Measurements from ENCODE around the gene CNIH3.
"Not testable (repeated sequence)": the region's sequence is repeated elsewhere in the genome, so short reads cannot be mapped to it uniquely, and the experiment has no call there.

The CNIH3 gene

DNA sequence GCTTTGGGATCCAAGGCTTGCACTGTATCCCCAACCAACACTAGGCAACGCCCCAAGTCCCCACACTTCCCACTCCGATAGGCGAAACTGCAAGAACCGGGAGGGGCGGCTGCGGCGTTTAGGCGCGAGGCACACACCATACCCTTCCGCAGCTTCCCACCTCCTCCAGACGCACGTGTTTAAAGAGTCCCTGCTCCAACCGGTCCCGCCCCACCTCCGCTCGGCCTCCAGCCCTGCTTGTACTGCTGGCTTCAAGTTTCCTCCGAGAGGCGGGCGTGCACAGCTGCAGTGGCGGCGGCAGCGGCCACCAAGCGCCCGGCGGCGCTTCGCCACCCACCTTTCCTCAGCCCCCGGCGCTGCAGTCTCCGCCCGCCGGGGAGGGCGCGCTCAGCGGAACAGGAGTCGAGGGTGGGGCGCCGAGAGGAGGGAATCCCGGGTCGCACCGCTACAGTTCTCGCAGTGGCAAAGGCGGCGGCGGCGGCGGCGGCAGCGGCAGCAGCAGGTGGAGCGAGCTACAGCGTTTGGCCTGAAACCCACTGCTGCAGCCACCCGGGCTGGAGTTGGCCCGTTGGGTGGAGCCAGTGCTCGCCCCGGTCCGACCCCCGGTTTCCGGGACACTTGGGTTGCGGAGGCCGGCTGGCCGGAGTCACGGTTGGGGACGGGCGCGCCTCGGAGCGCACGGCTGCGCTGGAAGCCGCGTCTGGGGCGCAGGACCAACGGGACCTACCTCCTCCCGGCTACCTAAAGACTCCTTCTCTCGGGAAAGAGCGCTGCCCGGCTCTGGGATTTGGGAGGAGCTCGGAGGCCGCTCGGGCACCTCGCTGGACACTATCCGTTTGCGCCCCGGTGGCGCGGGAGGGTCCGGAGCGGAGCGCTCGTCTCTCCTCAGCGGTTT, at the start of gene CNIH3:
TSS of gene CNIH3 (plus strand) at position 457 of the 895 bp plus-strand sequence. CDS start 858 bp downstream, outside the sequence.
- DNase-seq (ENCODE audit: low read depth in 1 of 2, low spot score in 1 of 2) = no peak

GRCh38 chr1:224566492-224566891, 49.6 kb upstream of the CNIH3 start:
- not testable (repeated sequence) for DNase-seq (ENCODE audit: low read depth in 1 of 2, low spot score in 1 of 2)

GRCh38 chr1:224569276-224569675, 46.8 kb upstream of the CNIH3 start:
- DNase-seq (ENCODE audit: low read depth in 1 of 2, low spot score in 1 of 2) = no peak

DNA sequence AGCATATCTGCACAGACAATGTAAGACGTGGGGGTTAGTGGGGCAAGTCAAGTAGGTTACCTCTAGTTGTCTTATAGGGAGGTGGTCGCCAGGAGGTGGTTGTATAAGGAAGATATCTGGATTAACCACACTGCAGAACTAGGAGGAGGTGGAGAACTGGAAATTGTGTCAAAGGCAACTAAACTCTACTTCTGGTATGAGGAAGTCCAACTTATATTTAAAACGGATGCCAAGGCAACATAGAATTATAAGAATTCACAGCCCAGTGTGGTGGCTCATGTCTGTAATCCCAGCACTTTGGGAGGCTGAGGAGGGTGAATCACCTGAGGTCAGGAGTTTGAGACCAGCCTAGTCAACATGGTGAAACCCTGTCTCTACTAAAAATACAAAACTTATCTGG, 44.1 kb upstream of the CNIH3 start:
- not testable (repeated sequence) for DNase-seq (ENCODE audit: low read depth in 1 of 2, low spot score in 1 of 2)

DNA sequence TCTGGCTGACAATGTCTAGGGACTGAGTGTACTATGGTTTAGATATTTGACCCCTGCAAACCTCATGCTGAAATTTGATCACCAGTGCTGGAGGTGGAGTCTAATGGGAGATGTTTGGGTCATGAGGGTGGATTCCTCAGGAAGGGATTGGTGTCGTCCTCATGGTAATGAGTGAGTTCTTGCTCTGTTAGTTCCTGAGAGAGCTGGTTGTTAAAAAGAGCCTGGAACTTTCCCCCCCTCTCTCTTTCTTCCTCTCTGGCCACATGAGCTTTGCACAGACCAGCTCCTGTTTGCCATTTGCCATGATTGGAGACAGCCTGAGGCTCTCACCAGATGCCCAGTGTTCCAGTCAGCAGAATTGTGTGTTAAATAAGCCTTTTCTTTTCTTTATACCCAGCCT, 36.6 kb upstream of the CNIH3 start:
- DNase-seq (ENCODE audit: low read depth in 1 of 2, low spot score in 1 of 2) = no peak

DNA sequence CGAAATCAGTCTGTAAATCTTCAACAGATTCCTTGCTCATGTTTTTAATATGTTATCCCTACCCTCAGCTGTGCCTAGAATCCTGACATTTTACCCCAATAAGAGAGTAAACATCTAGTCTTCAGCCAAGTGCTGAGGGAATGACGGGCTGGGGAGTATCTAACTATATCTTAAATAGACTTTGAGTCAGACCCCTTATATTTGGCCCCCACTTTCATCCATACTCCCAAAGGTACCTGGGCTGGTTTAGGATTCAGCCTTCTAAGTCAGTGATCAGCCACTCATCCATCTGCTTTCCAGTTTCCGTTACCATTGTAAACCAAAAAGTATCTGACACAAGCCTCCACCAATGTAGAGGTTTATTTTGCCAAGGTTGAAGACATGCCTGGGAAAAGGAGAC, 36.1 kb upstream of the CNIH3 start:
- no peak for DNase-seq (ENCODE audit: low read depth in 1 of 2, low spot score in 1 of 2)

GRCh38 chr1:224582041-224582440, 34.1 kb upstream of the CNIH3 start:
- DNase-seq (ENCODE audit: low read depth in 1 of 2, low spot score in 1 of 2) = no peak

GRCh38 chr1:224583774-224584173, 32.3 kb upstream of the CNIH3 start:
- no peak for DNase-seq (ENCODE audit: low read depth in 1 of 2, low spot score in 1 of 2)

DNA sequence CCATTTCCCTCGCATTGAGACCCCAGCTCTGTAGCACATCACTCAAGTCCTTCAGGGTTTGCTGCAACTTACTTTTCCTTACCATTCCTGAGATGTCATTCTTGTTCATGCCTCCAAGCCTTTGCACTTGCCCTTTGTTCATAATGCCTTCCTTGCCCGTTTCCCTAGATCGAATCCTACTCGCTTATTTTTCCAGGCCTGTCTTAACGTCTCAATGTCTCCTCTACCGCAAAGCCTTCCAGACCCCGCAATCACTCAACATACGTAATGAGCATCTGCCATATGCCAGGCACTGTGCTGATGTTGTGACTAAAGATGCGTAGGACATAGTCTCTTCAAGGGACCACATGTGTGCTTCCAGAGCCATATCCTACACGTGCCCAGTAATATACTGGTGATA, 31.1 kb upstream of the CNIH3 start:
- no peak for DNase-seq (ENCODE audit: low read depth in 1 of 2, low spot score in 1 of 2)

GRCh38 chr1:224587051-224587450, 29.1 kb upstream of the CNIH3 start:
- DNase-seq (ENCODE audit: low read depth in 1 of 2, low spot score in 1 of 2) = no peak

- DNase-seq (ENCODE audit: low read depth in 1 of 2, low spot score in 1 of 2) = no peak
These were observed 27.6 kb upstream of the CNIH3 start for GRCh38 chr1:224588515-224588914.

DNA sequence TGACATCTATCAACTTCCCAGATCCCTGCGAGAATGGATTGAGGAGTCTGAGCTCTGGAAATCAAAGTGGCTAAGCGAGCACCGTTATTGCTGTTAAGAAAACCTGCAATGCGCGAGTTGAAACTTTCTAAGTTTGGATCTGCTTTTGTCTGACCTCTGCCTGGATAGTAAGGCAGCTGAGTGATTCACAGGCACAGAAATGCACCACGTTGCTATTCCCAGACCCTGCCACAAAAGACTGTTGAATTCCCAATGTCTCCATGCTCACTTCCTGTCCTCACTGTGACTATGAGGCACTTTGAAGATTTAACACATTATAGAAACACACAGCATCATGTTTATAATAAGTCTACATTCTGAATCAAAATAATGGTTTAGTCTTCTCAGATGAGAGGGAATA, 27.1 kb upstream of the CNIH3 start:
- DNase-seq (ENCODE audit: low read depth in 1 of 2, low spot score in 1 of 2) = no peak

GRCh38 chr1:224591326-224591725, 24.8 kb upstream of the CNIH3 start:
- DNase-seq (ENCODE audit: low read depth in 1 of 2, low spot score in 1 of 2) = no peak

DNA sequence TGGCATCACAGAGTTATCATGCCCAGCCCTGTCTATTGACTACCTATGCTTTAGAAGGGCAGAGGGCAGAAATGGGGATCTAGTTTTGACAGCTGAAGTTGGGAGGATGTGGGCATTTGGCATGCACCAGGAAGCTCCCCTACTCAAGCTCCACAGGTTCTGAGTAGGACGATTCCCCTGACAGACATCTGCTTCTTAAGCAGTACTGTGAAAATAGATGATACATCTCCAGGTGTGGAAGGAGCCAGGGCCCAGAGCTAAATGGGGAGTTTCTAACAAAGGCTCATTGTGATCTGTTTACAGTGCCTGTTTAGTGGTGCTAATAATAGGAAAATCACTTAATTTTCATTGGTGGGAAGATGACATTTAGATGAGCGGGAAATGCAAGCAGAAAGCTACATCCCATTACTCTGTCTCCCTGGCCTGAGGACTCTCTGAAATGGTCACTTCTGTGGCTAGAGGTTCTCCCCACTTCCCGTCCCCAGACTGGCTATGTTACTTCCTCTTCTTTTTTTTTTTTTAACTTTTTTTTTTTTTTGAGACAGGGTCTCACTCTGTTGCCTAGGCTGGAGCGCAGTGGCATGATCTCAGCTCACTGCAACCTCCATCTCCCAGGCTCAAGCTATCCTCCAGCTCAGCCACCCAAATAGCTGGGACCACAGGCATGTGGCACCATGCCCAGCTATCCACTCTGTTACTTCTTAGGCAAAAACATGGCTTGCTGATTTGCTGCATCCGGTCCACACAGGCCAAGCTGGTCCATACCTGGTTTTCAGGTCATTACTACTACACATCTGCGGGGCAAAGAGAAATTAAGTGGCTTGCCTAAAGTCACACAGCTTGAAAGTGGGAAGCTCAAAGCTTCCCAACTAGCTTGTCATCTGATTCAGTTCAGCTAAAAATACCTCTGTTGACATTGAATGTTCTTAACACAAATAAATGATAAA, 23.2 kb upstream of the CNIH3 start:
- no peak for DNase-seq (ENCODE audit: low read depth in 1 of 2, low spot score in 1 of 2)

- no peak for DNase-seq (ENCODE audit: low read depth in 1 of 2, low spot score in 1 of 2)
These were observed 21.8 kb upstream of the CNIH3 start for GRCh38 chr1:224594360-224594759.

GRCh38 chr1:224594851-224595250, 21.3 kb upstream of the CNIH3 start:
- DNase-seq (ENCODE audit: low read depth in 1 of 2, low spot score in 1 of 2) = no peak

DNA sequence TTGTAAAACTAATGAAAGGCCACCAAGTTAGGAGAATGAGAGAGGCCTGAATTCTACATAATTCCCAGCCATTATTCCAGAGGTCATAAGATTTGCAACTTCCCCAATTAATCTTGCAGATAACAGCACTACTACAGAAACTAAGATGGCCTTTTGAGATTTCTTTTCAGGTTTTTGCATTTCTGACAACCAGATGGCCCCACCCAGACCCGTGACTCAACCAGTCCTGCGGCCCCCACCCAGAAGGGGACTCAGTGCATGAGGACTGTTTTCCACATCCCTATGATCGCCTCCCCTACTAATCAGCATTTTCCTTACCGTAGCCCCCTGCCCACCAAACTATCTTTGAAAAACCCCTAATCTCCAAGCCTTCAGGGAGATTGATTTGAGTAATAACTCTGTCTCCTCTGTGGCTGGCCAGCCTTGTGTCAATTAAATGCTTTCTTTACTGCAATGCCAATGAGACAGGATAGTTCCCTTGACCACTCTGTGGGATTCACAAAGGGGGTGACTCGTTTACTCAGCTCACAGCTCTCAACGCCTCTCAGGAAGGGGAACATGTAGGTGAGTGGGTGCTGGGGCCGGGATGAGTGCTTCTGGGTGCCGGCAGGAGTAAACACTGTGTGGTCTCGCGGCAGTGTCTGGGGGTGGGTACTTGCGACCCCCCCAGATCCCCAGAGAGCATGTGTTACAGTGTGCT, 10.5 kb upstream of the CNIH3 start:
- no peak for DNase-seq (ENCODE audit: low read depth in 1 of 2, low spot score in 1 of 2)

DNA sequence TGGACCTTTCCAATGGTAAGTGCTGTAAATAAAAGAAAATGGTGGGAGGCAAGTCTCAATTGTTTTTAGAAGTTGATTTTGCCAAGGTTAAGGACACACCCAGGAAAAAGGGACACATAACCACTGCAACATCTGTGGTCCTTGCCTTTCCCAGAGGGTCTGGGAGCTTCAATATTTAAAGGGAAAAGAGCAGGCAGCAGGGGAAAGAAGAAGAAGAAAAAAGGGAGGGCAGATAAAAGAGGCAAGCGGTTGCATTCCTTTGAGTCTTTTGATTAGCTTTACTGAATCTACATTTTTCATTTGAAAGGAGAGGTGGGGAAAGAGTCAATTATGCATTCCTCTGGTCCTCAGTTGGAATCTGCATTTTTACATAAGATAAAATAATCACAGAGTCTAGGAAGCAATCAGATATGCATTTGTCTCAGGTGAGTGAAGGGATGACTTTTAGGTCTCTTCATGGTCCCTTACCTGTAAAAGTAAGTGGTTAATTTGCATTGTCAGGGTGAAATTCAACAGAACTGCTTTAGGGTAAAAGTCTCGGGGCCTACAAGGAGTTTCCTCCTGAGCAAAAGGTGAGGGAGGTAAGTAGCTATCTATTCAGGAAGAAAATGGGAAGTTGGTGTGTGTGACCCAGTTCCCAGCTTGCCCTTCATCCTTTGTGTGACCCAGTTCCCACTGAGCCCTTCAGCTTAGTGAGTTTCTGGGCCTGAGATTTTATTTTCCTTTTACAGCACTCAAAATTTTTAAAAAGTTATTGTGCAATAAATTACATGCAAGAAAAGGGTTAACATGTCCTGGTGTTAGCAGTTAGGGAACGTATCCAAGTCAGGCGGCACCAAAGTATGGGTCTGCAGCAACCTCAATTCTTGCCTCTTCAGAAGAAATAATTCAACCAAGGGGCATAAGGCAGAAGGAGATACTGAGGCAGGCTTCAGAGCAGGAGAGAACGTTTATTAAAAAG, 8.6 kb upstream of the CNIH3 start:
- no peak for DNase-seq (ENCODE audit: low read depth in 1 of 2, low spot score in 1 of 2)

DNA sequence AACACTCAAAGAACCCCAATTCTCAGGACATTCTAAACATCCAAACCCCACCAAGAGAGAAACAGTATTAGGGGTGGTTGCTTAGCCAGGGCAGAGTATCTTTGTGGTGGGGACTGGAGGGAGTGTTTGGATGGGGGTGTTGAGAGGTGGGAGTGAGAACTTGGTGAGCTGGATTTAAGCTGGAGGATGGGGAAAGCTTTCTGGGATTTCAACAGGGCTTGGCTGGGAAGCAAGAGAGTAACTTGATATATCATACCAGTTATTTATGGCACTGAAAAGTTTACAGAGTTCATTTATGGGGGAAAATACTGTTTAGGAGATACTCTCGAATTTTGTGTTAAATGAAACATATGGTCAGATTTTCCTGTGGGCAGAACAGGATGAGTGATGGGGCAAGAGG, 6.8 kb upstream of the CNIH3 start:
- DNase-seq (ENCODE audit: low read depth in 1 of 2, low spot score in 1 of 2) = no peak

DNA sequence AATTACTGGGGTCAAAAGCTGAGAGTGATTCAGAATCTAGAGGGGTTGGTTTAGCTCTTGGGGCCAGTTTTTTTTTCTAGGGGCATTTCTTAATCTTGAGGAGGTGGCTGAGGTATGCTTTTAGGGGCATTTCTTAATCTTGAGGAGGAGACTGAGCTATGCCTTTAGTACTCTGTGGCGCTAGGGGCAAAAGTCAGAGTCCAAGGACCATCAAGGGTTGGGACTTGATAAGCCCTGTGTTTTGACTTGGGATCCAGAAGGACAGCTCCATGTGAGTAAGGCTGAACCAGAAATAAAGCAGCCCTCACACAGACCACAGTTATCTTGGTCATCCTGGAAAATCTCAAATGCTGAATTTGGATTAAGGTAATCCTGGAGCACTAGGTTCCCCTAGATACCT, 3.9 kb upstream of the CNIH3 start:
- DNase-seq (ENCODE audit: low read depth in 1 of 2, low spot score in 1 of 2) = no peak
